Measurements from ENCODE around the gene CCDC134. TPM values are rescaled to one million over a fixed set of nuclear protein-coding genes. Genes with fewer than 3 reads are reported as not detected.

CCDC134 gene
- total and polyA plus RNA-seq, 2 donors (not counting 3 experiments of a cell fraction or from before 2014, with no cell fraction given), result 4.5 to 8.4 TPM

DNA sequence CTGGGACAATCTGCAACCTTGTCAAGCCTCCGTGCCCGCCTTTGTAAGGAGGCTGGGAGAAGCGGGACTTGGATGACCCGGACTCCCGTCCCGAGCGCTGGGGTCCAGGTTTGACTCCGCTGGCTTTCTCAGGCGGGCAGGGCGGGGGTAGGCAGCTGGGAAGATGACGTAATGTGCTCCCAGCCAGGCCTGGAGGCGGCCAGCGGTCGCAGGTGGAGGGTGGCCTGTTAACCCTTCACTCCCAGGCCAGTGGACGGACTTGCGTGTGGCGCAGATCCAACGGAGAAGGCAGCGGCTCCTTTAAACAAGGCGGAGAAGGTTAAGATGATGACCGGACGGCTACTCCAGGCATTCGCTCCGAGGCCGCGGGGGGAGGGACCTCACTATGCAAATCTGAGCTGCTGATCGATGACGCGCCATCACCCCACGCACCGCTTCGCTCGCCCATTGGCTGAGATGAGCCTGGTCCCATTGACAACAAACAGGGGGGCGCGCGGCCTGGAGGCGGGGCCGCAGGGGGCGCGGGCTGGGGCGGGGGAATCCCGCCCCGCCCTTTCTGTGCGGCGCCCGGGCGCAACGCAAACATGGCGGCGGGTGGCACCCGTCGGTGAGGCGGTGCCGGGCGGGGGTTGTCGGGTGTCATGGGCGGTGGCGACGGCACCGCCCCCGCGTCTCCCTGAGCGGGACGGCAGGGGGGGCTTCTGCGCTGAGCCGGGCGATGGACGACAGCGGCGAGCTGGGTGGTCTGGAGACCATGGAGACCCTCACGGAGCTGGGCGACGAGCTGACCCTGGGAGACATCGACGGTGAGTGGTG, 32.3 kb downstream of the CCDC134 start, which contains the start of gene SREBF2:
SREBF2 (plus strand) TSS at position 553 of the 816 bp plus-strand sequence; CDS start at position 719, 166 bp downstream.
- no peaks in the 10 kb centered on the region for H3K27me3 ChIP-seq (ENCODE audit: control insufficient read depth in 2 of 2, insufficient read depth in 2 of 2, low read length in 2 of 2)
- no peaks in the 10 kb centered on the region for H4K20me1 ChIP-seq (replicated peaks; ENCODE audit: control insufficient read depth, extremely low read depth, insufficient read depth, low read length)
- H3K36me3 ChIP-seq (ENCODE audit: control insufficient read depth in 2 of 2, extremely low read depth in 1 of 2, insufficient read depth in 2 of 2, low read length in 2 of 2), result peaks cover 2 to 8% of the 10 kb centered on the region in 2 experiments
- peak within 1 kb of the TSS; percentile 77 for H3K9ac ChIP-seq (replicated peaks; ENCODE audit: extremely low read depth, insufficient read depth, low read length)
- FAIRE-seq (peak; percentile 100), DNase-seq (ENCODE audit: low read depth, low spot score) (peak; percentile 100)
- dilution Hi-C loops (cut with MboI; ENCODE audit: extremely low pct_ligation_motif_present, low sequenced_read_pairs) (no loop called here), intact Hi-C loops (cut with micrococcal nuclease) (loop anchor here (2.0 kb wide), 3 partner anchors 32 to 136 kb away; partner anchors contain the start of genes CCDC134 and CENPM)
- H3K4me3 ChIP-seq (replicated peaks in 1 of 3; ENCODE audit: insufficient read depth in 1 of 3, low read depth in 1 of 3, low read length in 3 of 3), result peak within 1 kb of the TSS; percentile 59 to 81 (median 75)
- no peaks in the 10 kb centered on the region for H3K9me3 ChIP-seq (replicated peaks; ENCODE audit: control insufficient read depth, insufficient read depth, low read length)
- no peaks in the 10 kb centered on the region for H3K9me1 ChIP-seq (replicated peaks; ENCODE audit: control insufficient read depth, extremely low read depth, insufficient read depth, low read length)
- peaks cover 39% of the 10 kb centered on the region for H3K79me2 ChIP-seq (ENCODE audit: control insufficient read depth, insufficient read depth, low read length)
- H3K27ac ChIP-seq (ENCODE audit: insufficient read depth, low read depth, low read length), result peak within 1 kb of the TSS; percentile 73
- H3K4me1 ChIP-seq (ENCODE audit: control insufficient read depth, extremely low read depth, insufficient read depth, low read length), result peaks cover 16% of the 10 kb centered on the region
- BruUV-seq (replicated peaks), result no TSS peak
- peak within 1 kb of the TSS; percentile 26 for H2AFZ ChIP-seq (ENCODE audit: low read depth, low read length)
- ChIA-PET POLR2A (interaction anchor here (1.2 to 1.3 kb wide), 2 partner anchors 13 to 32 kb away, joined by 3 read pairs; partner anchors contain the start of gene CCDC134), CTCF (interaction anchor here (0.6 to 2.4 kb wide), 12 partner anchors 11 to 145 kb away, joined by 3 to 16 read pairs (median 4); partner anchors contain the start of gene CCDC134)
- TF ChIP-seq, protein P1, sequence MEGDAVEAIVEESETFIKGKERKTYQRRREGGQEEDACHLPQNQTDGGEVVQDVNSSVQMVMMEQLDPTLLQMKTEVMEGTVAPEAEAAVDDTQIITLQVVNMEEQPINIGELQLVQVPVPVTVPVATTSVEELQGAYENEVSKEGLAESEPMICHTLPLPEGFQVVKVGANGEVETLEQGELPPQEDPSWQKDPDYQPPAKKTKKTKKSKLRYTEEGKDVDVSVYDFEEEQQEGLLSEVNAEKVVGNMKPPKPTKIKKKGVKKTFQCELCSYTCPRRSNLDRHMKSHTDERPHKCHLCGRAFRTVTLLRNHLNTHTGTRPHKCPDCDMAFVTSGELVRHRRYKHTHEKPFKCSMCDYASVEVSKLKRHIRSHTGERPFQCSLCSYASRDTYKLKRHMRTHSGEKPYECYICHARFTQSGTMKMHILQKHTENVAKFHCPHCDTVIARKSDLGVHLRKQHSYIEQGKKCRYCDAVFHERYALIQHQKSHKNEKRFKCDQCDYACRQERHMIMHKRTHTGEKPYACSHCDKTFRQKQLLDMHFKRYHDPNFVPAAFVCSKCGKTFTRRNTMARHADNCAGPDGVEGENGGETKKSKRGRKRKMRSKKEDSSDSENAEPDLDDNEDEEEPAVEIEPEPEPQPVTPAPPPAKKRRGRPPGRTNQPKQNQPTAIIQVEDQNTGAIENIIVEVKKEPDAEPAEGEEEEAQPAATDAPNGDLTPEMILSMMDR (IDR thresholded peaks at IDR 0.05; ENCODE audit: extremely low read depth in 1 of 2, insufficient read depth in 1 of 2, low read depth in 1 of 2, low read length in 2 of 2), result no peak
- TF ChIP-seq POLR2AphosphoS5 (IDR thresholded peaks at IDR 0.05; ENCODE audit: insufficient read depth, low read depth, low read length) (peak; percentile 74), POLR2A (IDR thresholded peaks at IDR 0.05; ENCODE audit: low read depth, low read length) (peak; percentile 68), JUN (IDR thresholded peaks at IDR 0.05; ENCODE audit: borderline replicate concordance, insufficient read depth, insufficient read length, low read depth) (peak; percentile 82), MYC (IDR thresholded peaks at IDR 0.05; ENCODE audit: low read depth, low read length) (peak; percentile 18), EZH2 (IDR thresholded peaks at IDR 0.05; ENCODE audit: borderline replicate concordance, low read depth, low read length, severe bottlenecking) (no peak), GATA2 (IDR thresholded peaks at IDR 0.05; ENCODE audit: insufficient read depth, insufficient read length, low read depth, low read length) (no peak), FOS (IDR thresholded peaks at IDR 0.05; ENCODE audit: borderline replicate concordance, insufficient read depth, low read length) (no peak)
- TF ChIP-seq, protein P2, sequence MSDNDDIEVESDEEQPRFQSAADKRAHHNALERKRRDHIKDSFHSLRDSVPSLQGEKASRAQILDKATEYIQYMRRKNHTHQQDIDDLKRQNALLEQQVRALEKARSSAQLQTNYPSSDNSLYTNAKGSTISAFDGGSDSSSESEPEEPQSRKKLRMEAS (IDR thresholded peaks at IDR 0.05; ENCODE audit: insufficient read depth, insufficient read length), result peak; percentile 46
- peak within 1 kb of the TSS; percentile 97 for H3K4me2 ChIP-seq (ENCODE audit: insufficient read depth, low read length)
